Type B pancreatic cell (in vitro differentiated cells): Measurements from ENCODE around the gene N4BP3. TPM values are rescaled to one million over a fixed set of nuclear protein-coding genes. Genes with fewer than 3 reads are reported as not detected.
A peak's percentile ranks its signal among the peaks of the same experiment; 100 is the strongest.

ENCODE experiments used
- DNase-seq: peaks from one replicate; pipeline ENCODE4 v3.0.0; 2021; ENCODE audit warnings: mixed read lengths; ENCODE audit not compliant: unreplicated experiment; ENCODE audit errors: extremely low spot score
- H3K27ac Mint-ChIP-seq: 2 replicates; pipeline ENCODE4 v1.8.0; 2021; ENCODE audit warnings: mild to moderate bottlenecking, mixed read lengths
- H3K27me3 Mint-ChIP-seq: 2 replicates; pipeline ENCODE4 v1.8.0; 2021; ENCODE audit warnings: mixed read lengths
- H3K36me3 Mint-ChIP-seq: 2 replicates; pipeline ENCODE4 v1.8.0; 2021; ENCODE audit warnings: mixed read lengths
- H3K4me1 Mint-ChIP-seq: one replicate; pipeline ENCODE4 v1.8.0; 2021; ENCODE audit warnings: mixed read lengths; ENCODE audit not compliant: unreplicated experiment
- H3K4me3 Mint-ChIP-seq: 2 replicates; pipeline ENCODE4 v1.8.0; 2021; ENCODE audit warnings: mild to moderate bottlenecking, mixed read lengths
- H3K9me3 Mint-ChIP-seq: 2 replicates; pipeline ENCODE4 v1.8.0; 2021; ENCODE audit warnings: mixed read lengths
- total RNA-seq: library from RNA; stranded (reverse); gene quantifications from 2 replicates; pipeline ENCODE4 v1.2.1, GENCODE V29; 2021; ENCODE audit warnings: low replicate concordance
- TF ChIP-seq, protein P1 (sequence below): fragments of 200-600 bp; sonication (generic); conservative IDR thresholded peaks from 2 replicates; pipeline ENCODE4 v1.5.0; 2021; ENCODE audit warnings: antibody characterized with exemption, mild to moderate bottlenecking

Gene N4BP3
- total RNA-seq, 1 donor from 2014 or later: 6.6 TPM

DNA sequence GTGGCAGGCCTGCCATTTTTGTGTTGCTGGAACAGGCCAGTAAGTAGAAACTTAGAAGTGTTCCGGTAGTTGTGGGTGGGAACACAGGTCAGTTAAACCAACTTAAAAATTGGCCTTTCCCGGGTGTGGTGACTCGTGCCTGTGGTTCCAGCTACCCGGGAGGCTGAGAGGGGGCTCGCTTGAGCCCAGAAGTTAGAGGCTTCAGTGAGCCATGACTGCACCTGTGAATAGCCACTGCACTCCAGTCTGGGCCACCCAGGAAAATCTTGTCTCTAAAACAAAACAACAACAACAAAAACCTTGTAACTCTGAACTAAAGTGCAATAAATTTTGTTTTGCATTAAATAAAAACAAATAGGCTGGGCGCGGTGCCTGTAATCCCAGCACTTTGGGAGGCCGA lies 41.7 kb downstream of the N4BP3 start:
- TF ChIP-seq, protein P1, sequence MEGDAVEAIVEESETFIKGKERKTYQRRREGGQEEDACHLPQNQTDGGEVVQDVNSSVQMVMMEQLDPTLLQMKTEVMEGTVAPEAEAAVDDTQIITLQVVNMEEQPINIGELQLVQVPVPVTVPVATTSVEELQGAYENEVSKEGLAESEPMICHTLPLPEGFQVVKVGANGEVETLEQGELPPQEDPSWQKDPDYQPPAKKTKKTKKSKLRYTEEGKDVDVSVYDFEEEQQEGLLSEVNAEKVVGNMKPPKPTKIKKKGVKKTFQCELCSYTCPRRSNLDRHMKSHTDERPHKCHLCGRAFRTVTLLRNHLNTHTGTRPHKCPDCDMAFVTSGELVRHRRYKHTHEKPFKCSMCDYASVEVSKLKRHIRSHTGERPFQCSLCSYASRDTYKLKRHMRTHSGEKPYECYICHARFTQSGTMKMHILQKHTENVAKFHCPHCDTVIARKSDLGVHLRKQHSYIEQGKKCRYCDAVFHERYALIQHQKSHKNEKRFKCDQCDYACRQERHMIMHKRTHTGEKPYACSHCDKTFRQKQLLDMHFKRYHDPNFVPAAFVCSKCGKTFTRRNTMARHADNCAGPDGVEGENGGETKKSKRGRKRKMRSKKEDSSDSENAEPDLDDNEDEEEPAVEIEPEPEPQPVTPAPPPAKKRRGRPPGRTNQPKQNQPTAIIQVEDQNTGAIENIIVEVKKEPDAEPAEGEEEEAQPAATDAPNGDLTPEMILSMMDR: no peak
- Mint-ChIP-seq H3K27me3 (no peaks in the 10 kb centered on the region), H3K36me3 (no peaks in the 10 kb centered on the region), H3K27ac (no peak overlapping the region), H3K4me3 (no peak overlapping the region), H3K4me1 (peaks cover 26% of the 10 kb centered on the region), H3K9me3 (no peaks in the 10 kb centered on the region)
- no peak for DNase-seq

DNA sequence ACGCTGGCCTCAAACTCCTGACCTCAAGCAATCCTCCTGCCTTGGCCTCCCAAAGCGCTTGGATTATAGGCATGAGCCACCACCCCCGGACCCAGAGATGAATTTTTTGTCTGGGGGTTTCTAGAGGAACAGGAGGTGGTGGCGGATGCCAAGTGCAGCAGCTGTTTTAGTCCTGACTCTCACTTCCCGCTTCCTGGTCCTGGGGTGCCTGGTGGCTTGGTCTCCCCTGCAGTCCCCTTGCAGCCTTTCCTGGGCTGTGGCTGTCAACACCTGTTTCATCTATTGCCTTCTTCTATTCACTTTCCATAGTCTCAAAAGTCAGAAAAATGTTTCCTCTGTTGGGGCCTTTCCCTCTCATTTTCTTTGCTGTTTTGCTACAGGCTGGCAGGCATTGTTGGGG lies 46.8 kb downstream of the N4BP3 start:
- Mint-ChIP-seq H3K4me3 (no peak overlapping the region), H3K9me3 (no peaks in the 10 kb centered on the region), H3K4me1 (no peaks in the 10 kb centered on the region), H3K36me3 (no peaks in the 10 kb centered on the region), H3K27me3 (peaks cover 28% of the 10 kb centered on the region), H3K27ac (no peak overlapping the region)
- no peak for DNase-seq
- TF ChIP-seq, protein P1: no peak

DNA sequence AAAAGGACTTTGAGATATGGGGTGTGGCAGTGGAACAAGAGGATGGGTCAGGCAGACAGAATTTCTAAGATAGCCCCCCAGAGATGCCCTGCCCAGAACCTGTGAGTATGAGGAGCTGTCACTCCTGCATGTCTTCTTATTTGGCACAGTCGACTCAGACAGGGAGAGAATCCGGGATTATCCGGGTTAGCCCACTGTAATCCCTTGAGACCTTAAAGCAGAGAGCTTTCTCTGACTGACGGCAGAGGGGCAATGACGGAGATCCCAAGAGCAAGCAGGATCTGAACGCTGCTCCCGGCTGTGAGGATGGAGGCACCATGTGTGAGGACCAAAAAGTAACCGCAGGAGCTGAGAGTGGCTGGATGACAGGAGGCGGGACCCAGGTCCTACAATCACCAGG lies 49.1 kb downstream of the N4BP3 start:
- Mint-ChIP-seq H3K27me3 (peaks cover 28% of the 10 kb centered on the region), H3K27ac (no peak overlapping the region), H3K36me3 (no peaks in the 10 kb centered on the region), H3K9me3 (no peaks in the 10 kb centered on the region), H3K4me1 (no peaks in the 10 kb centered on the region), H3K4me3 (no peak overlapping the region)
- TF ChIP-seq, protein P1: no peak
- DNase-seq: no peak

DNA sequence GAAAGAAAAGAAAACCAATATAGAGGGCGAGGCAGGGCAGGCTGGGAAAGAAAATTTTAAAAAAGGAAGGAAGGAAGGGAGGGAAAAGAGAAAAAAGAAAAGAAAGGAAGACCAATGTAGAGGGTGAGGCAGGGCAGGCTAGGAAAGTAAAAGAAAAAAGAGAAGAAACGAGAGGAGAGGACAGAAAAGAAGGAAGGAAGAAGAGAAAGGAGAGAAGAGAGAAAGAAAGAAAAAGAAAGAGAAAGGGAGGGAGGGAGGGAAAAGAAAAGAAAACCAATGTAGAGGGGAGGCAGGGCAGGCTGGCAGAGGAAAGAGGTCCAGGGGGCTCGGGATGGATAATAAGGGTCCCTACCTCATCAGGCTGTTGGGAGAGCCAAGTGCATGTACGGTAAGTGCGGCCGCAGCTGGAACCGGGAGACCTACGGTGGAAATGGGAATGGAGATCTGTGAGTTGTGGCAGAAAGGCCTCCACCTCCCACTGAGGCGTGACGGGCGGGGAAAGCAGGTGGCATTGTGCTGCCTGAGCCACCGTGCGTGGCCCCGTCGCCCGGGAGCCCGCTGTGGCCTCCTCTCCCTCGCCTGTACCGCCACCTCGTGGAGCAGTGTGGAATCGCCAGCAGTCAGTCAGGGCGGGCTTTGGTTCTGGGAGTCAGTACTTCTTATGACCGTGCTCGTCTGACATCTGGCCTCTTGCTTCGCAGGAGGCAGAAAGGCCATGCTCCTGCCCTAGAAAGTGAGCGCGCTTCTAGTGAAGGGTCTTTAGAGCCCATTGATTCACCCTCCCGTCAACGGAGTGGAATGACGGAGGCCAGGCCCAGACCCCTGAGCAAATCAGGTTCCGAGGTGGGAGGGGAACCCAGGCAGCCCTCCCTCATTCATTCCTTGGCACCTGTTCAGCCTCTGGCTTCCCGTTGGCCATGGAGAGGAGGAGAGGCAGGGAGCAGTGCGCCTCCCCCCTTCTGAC lies 50.7 kb downstream of the N4BP3 start:
- peak; percentile 94 for DNase-seq
- Mint-ChIP-seq H3K9me3 (no peaks in the 10 kb centered on the region), H3K27ac (no peak overlapping the region), H3K27me3 (peaks cover 32% of the 10 kb centered on the region), H3K4me3 (peak overlapping the region; percentile 61), H3K36me3 (no peaks in the 10 kb centered on the region), H3K4me1 (no peaks in the 10 kb centered on the region)
- TF ChIP-seq, protein P1: peak; percentile 99

DNA sequence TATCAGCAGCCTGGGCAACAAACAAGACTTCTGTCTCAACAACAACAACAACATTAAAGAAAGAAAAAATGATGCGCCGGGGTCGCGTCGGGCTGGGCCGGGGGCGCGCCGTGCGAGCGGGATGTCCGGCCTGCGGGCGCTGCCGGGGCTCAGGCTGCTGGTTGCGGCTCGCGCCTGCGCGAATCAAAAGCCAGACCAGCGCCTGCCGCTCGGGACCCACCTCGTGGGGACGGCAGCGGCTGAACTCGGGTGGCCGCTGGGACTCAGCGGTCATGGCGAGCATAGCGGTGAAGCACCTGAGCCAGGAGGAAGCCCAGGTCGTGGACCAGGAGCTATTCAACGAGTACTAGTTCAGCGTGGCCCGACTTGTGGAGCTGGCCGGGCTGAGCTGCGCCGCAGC lies 52.2 kb downstream of the N4BP3 start:
- H3K27me3 Mint-ChIP-seq: peaks cover 37% of the 10 kb centered on the region
- no peak overlapping the region for H3K27ac Mint-ChIP-seq
- TF ChIP-seq, protein P1: no peak
- H3K4me1 Mint-ChIP-seq: no peaks in the 10 kb centered on the region
- no peak for DNase-seq
- H3K4me3 Mint-ChIP-seq: no peak overlapping the region
- H3K36me3 Mint-ChIP-seq: no peaks in the 10 kb centered on the region
- no peaks in the 10 kb centered on the region for H3K9me3 Mint-ChIP-seq
